Adrenal gland (tissue), 12 donors: ENCODE results near the gene GOLT1A. TPM values are rescaled to one million over a fixed set of nuclear protein-coding genes. Genes with fewer than 3 reads are reported as not detected.

Experiments used
- DNase-seq, 7 donors: peaks; one replicate each; pipeline ENCODE4 v3.0.0-alpha.2; 2019 to 2020
- H3K27ac ChIP-seq, 5 donors: fragments of 200-600 bp; sonication (generic) in 4 of 5; 1 replicate in 3 of 5; 2 replicates in 2 of 5; pipeline versions ENCODE4 v1.5.1 to v1.8.0; 2016 to 2020; ENCODE audit warnings: mild to moderate bottlenecking in 1 of 5
- H3K27me3 ChIP-seq: fragments of 200-600 bp; 2 replicates; pipeline ENCODE4 v1.8.0; 2021
- H3K36me3 ChIP-seq, 2 donors: fragments of 200-600 bp; replicated peaks in 1 of 2; 1 replicate in 1 of 2; 2 replicates in 1 of 2; pipeline versions ENCODE4 v1.5.1 to v1.8.0; 2018 to 2022
- H3K4me1 ChIP-seq, 2 donors: fragments of 200-600 bp; replicated peaks in 1 of 2; 1 replicate in 1 of 2; 2 replicates in 1 of 2; pipeline versions ENCODE4 v1.5.1 to v1.8.0; 2018 to 2021
- H3K4me3 ChIP-seq, 4 donors: fragments of 200-600 bp; sonication (generic) in 3 of 4; one replicate each; pipeline ENCODE4 v1.5.1; 2016 to 2018
- H3K9me3 ChIP-seq, 3 donors: fragments of 200-600 bp; sonication (generic) in 1 of 3; replicated peaks in 1 of 3; 1 replicate in 2 of 3; 2 replicates in 1 of 3; pipeline versions ENCODE4 v1.5.1 to v1.8.0; 2016 to 2021
- POLR2A ChIP-seq, 2 donors: fragments of 450-650 bp; IDR thresholded peaks; one replicate each; pipeline ENCODE4 v1.6.1; 2017; ENCODE audit warnings: antibody characterized with exemption in 2 of 2, mild to moderate bottlenecking in 2 of 2, moderate library complexity in 1 of 2
- WGBS, 4 donors: extraction: QIAGEN DNeasy Blood & Tissue Kit in 2 of 4; methylation state at CpG; one replicate each; pipeline versions ENCODE4 v1.1.5 to v1.1.7; 2013 to 2017; 5-methylcytosine and 5-hydroxymethylcytosine counted together
- intact Hi-C, 2 donors: fragments of 100-400 bp; cut with DNase I; formaldehyde crosslinking; loops; one replicate each; pipeline versions ENCODE4 v1.14.1 to v1.15.0; 2022 to 2023
- polyA plus RNA-seq, 3 donors: library from polyadenylated mRNA; stranded (reverse); fragments of 200-250 nt in 2 of 3; fragments of 350-450 nt in 1 of 3; fragmentation: Illumina TruSeq in 1 of 3; extraction: RNeasy Lipid Tissue Mini Kit (QIAGEN cat#74804) in 1 of 3; gene quantifications; one replicate each; pipeline ENCODE4 v1.2.3, GENCODE V29; 2013 to 2014
- total RNA-seq, 9 donors: library from RNA; depleted of rRNA in 4 of 9; stranded (reverse); fragments of >200 nt in 4 of 9; fragments of 120-200 nt in 1 of 9; fragmentation: NEBNext Ultra II Directional in 1 of 9; extraction: Animal tissue kit (Norgen Biotek cat#: 25700) in 1 of 9; gene quantifications; one replicate each; pipeline versions ENCODE4 v1.1.0 to v1.2.4, GENCODE V29; 2013 to 2023
- TF ChIP-seq, protein P1 (sequence below), 6 experiments: fragments of 450-650 bp in 4 of 6; fragments of 200-600 bp in 2 of 6; sonication (generic) in 1 of 6; IDR thresholded peaks; 1 replicate in 5 of 6; 2 replicates in 1 of 6; pipeline versions ENCODE4 v1.5.1 to v1.8.0; 2016 to 2021; ENCODE audit warnings: antibody characterized with exemption in 6 of 6, mild to moderate bottlenecking in 2 of 6, moderate library complexity in 1 of 6
- donor health status: healthy with polysubstance abuse.
- donor health status: Bipolar disorder and iron deficiency.
- donor health status: DM: yes; HTN: yes; CAD: no.
- donor health status: DM: no; HTN: no; CAD: no.
- donor health status: DM: no; HTN: no; CAD: no.
- donor health status: DM: yes; HTN: yes; CAD: no.

Gene GOLT1A
- total and polyA plus RNA-seq, 12 donors, result 0.17 to 0.32 (median 0.31) TPM; not detected in 9

DNA sequence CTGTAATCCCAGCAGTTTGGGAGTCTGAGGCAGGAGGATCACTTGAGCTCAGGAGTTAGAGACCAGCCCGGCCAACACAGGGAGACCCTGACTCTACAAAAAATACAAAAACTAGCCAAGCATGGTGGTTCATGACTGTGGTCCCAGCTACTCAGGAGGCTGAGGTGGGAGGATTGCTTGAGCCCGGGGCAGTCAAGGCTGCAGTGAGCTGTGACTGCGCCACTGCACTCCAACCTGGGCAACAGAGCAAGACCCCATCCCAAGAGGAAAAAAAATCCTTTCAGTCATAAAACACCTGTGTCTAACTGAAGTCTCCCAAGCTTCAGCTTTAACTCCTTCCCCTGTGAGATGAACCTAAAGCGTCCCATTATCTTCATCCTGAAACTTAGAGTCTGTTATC is 33.1 kb upstream of the GOLT1A start:
- WGBS, 4 donors, result 87 to 100% (median 96%) methylated on average over 3 to 4 of the region's 4 CpGs
- intact Hi-C loops, result no loop called here
- TF ChIP-seq POLR2A (IDR thresholded peaks at IDR 0.05), result no peak
- TF ChIP-seq, protein P1, sequence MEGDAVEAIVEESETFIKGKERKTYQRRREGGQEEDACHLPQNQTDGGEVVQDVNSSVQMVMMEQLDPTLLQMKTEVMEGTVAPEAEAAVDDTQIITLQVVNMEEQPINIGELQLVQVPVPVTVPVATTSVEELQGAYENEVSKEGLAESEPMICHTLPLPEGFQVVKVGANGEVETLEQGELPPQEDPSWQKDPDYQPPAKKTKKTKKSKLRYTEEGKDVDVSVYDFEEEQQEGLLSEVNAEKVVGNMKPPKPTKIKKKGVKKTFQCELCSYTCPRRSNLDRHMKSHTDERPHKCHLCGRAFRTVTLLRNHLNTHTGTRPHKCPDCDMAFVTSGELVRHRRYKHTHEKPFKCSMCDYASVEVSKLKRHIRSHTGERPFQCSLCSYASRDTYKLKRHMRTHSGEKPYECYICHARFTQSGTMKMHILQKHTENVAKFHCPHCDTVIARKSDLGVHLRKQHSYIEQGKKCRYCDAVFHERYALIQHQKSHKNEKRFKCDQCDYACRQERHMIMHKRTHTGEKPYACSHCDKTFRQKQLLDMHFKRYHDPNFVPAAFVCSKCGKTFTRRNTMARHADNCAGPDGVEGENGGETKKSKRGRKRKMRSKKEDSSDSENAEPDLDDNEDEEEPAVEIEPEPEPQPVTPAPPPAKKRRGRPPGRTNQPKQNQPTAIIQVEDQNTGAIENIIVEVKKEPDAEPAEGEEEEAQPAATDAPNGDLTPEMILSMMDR (IDR thresholded peaks at IDR 0.05), result no peak
- Histone ChIP-seq H3K27me3 (no peaks in the 10 kb centered on the region), H3K36me3 (peaks cover 0 to 4% of the 10 kb centered on the region in 2 donors), H3K27ac (no peak overlapping the region), H3K4me1 (no peaks in the 10 kb centered on the region), H3K9me3 (no peaks in the 10 kb centered on the region), H3K4me3 (no peak overlapping the region)
- DNase-seq, result no peak

DNA sequence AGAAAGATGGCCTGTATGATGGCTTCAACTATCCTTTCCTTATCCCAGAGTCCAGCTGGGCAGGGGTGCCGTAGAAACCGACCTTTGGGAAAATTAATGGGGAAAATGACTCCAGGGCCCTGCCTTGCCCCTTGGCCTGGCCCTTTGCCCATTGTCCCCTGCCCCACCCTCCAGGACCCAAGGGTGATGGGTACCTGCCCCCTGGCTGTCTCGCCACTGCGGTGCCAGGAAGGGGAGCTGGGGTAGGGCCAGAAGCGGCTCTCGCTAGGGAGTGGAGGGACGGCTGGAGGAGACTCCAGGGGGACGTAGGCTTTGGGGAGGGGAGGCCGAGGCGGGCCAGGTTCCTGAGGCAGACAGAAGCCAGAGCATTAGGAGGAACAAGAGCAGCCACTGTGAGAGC is 29.1 kb upstream of the GOLT1A start:
- Histone ChIP-seq H3K27me3 (no peaks in the 10 kb centered on the region), H3K36me3 (peaks cover 0 to 4% of the 10 kb centered on the region in 2 donors), H3K9me3 (no peaks in the 10 kb centered on the region), H3K4me1 (no peaks in the 10 kb centered on the region), H3K27ac (no peak overlapping the region), H3K4me3 (no peak overlapping the region)
- DNase-seq, result no peak
- TF ChIP-seq, protein P1 (IDR thresholded peaks at IDR 0.05), result no peak
- TF ChIP-seq POLR2A (IDR thresholded peaks at IDR 0.05), result no peak
- intact Hi-C loops, result no loop called here
- WGBS, 4 donors, result 92 to 96% (median 95%) methylated on average over 10 of the region's 10 CpGs

DNA sequence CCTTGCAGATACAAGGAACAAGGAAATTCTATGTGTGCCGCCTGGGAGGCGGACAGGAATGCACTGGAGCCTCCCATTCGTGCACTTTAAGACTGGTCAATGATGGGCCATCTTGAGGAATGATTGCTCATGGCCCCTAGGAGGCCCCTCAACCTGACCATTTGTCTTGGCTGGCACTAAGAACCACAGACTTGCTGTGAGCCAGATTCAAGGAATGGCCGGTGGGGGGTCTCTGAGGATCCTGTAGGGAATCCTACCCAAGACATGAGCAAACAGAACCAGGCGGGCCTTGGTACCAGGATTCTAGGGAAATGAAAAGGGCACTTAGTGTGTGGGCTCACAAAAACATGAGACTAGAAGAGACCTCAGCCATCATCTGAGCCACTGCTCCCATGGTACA is 28.1 kb upstream of the GOLT1A start:
- TF ChIP-seq, protein P1 (IDR thresholded peaks at IDR 0.05), result no peak
- TF ChIP-seq POLR2A (IDR thresholded peaks at IDR 0.05), result no peak
- DNase-seq, result no peak
- Histone ChIP-seq H3K27ac (no peak overlapping the region), H3K27me3 (no peaks in the 10 kb centered on the region), H3K36me3 (peaks cover 0 to 4% of the 10 kb centered on the region in 2 donors), H3K4me1 (no peaks in the 10 kb centered on the region), H3K9me3 (no peaks in the 10 kb centered on the region), H3K4me3 (no peak overlapping the region)
- intact Hi-C loops, result no loop called here
- 93 to 98% (median 95%) methylated on average over 3 to 5 of the region's 5 CpGs for WGBS, 4 donors

DNA sequence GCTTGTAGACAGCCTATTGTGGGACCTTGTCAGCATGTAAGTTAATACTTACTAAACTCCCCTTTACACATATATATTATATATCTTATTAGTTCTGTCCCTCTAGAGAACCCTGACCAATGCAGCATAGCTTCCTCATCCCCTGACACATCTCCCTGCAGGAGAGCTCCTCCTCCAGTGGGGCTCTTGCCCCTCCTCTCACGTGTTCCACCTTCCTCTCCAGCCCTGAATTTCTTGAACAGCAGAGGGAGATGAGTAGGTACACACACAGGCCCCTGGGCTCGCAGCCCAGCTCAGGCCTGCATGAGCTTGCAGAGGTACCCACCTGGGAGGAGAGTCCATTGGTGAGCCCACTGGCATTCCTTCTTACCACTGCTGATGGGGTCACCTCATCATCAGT is 27.3 kb upstream of the GOLT1A start:
- H3K9me3 ChIP-seq, result no peaks in the 10 kb centered on the region
- WGBS, 4 donors, result 57 to 65% (median 62%) methylated on average over 1 to 2 of the region's 2 CpGs
- no peaks in the 10 kb centered on the region for H3K4me1 ChIP-seq
- intact Hi-C loops, result no loop called here
- no peak overlapping the region for H3K27ac ChIP-seq
- no peak for TF ChIP-seq POLR2A (IDR thresholded peaks at IDR 0.05)
- TF ChIP-seq, protein P1 (IDR thresholded peaks at IDR 0.05), result no peak
- H3K36me3 ChIP-seq, result peaks cover 0 to 4% of the 10 kb centered on the region in 2 donors
- H3K27me3 ChIP-seq, result no peaks in the 10 kb centered on the region
- DNase-seq, result no peak
- no peak overlapping the region for H3K4me3 ChIP-seq
